OCI-LY3 (cell line): ENCODE measurements around the gene PTPRN2.

Experiments used
- H2AFZ ChIP-seq: fragments of 200-600, 300-600 bp; shearing (Covaris generic); 2 replicates; pipeline ENCODE4 v1.6.0; 2014; ENCODE audit warnings: antibody characterized with exemption, low read depth, low read length
- H3K27ac ChIP-seq: fragments of 200-600, 300-600 bp; sonication (generic); 2 replicates; pipeline ENCODE4 v1.5.1; 2014; ENCODE audit warnings: mild to moderate bottlenecking, low read length, moderate library complexity, mixed read lengths
- H3K27me3 ChIP-seq: fragments of 200-600, 300-600 bp; sonication (generic); 2 replicates; pipeline ENCODE4 v1.6.1; 2014; ENCODE audit warnings: low read depth, low read length, mixed read lengths
- H3K36me3 ChIP-seq: fragments of 200-600, 300-600 bp; sonication (generic); replicated peaks from 2 replicates; pipeline ENCODE3; 2014; ENCODE audit warnings: low read depth, low read length, mixed read lengths
- H3K4me1 ChIP-seq: fragments of 300-600, 200-600 bp; sonication (generic); 2 replicates; pipeline ENCODE4 v1.6.1; 2014; ENCODE audit warnings: low read length, mixed read lengths
- H3K4me2 ChIP-seq: fragments of 200-600, 300-600 bp; sonication (generic); 2 replicates; pipeline ENCODE4 v1.6.1; 2014; ENCODE audit warnings: low read length, mixed read lengths
- H3K4me3 ChIP-seq: fragments of 300-600, 200-600 bp; sonication (generic); 2 replicates; pipeline ENCODE4 v1.5.1; 2014; ENCODE audit warnings: antibody characterized with exemption, mild to moderate bottlenecking, low read length, moderate library complexity
- H3K79me2 ChIP-seq: fragments of 300-600, 200-600 bp; shearing (Covaris generic); 2 replicates; pipeline ENCODE4 v1.6.1; 2014; ENCODE audit warnings: mild to moderate bottlenecking, low read length, mixed read lengths
- H3K9ac ChIP-seq: fragments of 300-600, 200-600 bp; shearing (Covaris generic); 2 replicates; pipeline ENCODE4 v1.6.0; 2014; ENCODE audit warnings: mild to moderate bottlenecking, low read length, moderate library complexity
- H3K9me3 ChIP-seq: fragments of 200-600, 300-600 bp; shearing (Covaris generic); 2 replicates; pipeline ENCODE4 v1.6.1; 2014; ENCODE audit warnings: low read length, mixed read lengths; ENCODE audit not compliant: insufficient read depth
- H4K20me1 ChIP-seq: fragments of 200-600, 300-600 bp; sonication (generic); 2 replicates; pipeline ENCODE4 v1.6.1; 2016; ENCODE audit warnings: low read length, mixed read lengths; ENCODE audit not compliant: insufficient read depth
- CTCF ChIP-seq: fragments of 200-600, 300-600 bp; sonication (generic); IDR thresholded peaks from 2 replicates; pipeline ENCODE4 v1.5.1; 2014; ENCODE audit warnings: antibody characterized with exemption, low read length, low read depth
- EZH2phosphoT487 ChIP-seq: fragments of 200-600 bp; shearing (Covaris generic); IDR thresholded peaks from 2 replicates; pipeline ENCODE4 v1.6.1; 2018; ENCODE audit warnings: antibody characterized with exemption, mixed run types, low read depth

The PTPRN2 gene

GRCh38 chr7:158401826-158402225 lies 185.8 kb downstream of the PTPRN2 start:
- Histone ChIP-seq H3K36me3 (no peaks in the 10 kb centered on the region), H3K79me2 (no peaks in the 10 kb centered on the region), H3K27ac (peak overlapping the region; percentile 61), H3K4me2 (peak overlapping the region; percentile 64), H3K4me1 (peaks cover 37% of the 10 kb centered on the region), H3K27me3 (no peaks in the 10 kb centered on the region), H3K9me3 (no peaks in the 10 kb centered on the region; the same call in 1 of the 2 replicates), H3K4me3 (peak overlapping the region; percentile 29; the same call in 1 of the 2 replicates), H4K20me1 (no peaks in the 10 kb centered on the region), H2AFZ (no peak overlapping the region), H3K9ac (no peak overlapping the region)
- TF ChIP-seq CTCF = no peak
- TF ChIP-seq EZH2phosphoT487 = no peak

DNA sequence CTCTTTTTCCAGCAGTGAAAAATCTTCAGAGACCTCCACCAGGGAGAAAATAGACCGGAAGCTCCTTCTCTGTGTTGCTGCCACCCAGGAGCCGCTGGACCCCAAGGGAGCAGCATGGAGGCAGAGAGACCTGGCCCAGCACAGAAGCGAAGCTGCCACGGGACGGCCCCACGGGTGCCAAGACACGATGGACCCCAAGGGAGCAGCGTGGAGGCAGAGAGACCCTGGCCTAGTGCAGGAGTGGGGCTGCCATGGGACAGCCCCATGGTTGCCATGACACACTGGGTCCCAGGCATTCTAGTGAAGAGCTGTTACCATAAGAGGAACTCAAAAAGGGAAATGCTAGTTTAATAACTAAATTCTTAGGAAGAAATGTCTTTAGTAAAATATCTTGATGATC lies 186.3 kb downstream of the PTPRN2 start:
- Histone ChIP-seq H4K20me1 (no peaks in the 10 kb centered on the region), H3K4me2 (peak overlapping the region; percentile 64), H3K4me1 (peaks cover 37% of the 10 kb centered on the region), H3K79me2 (no peaks in the 10 kb centered on the region), H3K27ac (peak overlapping the region; percentile 61), H3K9ac (no peak overlapping the region; the same call in 1 of the 2 replicates), H2AFZ (no peak overlapping the region), H3K9me3 (no peaks in the 10 kb centered on the region; the same call in 1 of the 2 replicates), H3K36me3 (no peaks in the 10 kb centered on the region), H3K27me3 (no peaks in the 10 kb centered on the region), H3K4me3 (peak overlapping the region; percentile 29; the same call in 1 of the 2 replicates)
- TF ChIP-seq EZH2phosphoT487 = no peak
- no peak for TF ChIP-seq CTCF

DNA sequence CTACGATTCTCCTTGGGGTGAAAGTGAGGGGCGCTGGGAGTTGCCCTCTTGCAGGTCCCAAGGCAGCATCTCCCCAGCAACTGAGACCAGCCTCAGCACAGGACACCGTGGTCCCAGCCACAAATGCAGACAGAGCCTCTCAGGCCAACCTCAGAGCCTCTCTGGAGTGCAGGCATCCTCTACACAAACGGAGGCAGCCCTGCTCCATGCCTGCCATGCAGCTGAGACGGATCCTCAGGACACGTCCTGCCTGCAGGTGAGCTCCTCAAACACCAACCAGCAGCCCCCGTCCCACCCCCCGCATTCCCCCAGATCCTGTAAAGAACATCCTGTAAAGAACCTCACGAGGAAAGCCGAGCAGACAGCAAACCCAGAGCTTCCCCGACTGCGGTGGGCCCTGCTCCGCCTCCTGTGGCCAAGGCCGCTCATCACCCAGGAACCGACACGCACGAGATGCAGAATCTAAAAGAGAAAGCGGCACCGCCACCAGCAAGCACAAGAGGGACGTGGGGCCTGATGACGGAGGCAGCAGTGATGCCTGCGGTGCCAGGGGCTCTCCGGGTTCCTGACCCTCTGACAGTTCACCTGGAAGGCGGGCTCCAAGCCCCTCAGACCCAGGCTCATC lies 186.9 kb downstream of the PTPRN2 start:
- peak overlapping the region; percentile 64 for H3K4me2 ChIP-seq
- no peaks in the 10 kb centered on the region for H3K36me3 ChIP-seq

DNA sequence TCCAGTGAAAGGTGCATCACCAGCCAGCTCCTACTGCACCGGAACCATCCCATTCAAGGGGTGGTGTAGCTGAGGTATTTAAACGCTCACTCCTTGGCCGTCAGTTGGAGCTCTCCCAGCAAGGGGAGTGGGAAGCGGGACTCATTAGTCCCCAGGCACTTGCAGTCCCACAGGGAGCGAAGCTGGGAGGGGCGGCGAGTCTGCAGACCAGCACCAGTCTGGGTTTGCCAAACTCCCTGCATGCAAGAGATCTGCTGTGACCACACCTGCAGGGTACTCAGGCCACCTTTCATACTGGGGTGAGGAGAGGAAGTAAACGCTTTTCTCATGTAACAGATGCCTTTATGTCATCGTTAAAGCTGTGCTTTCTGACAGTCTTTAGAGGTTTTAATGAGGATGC lies 187.9 kb downstream of the PTPRN2 start:
- no peak overlapping the region for H3K4me3 ChIP-seq
- no peak overlapping the region for H3K4me2 ChIP-seq
- H2AFZ ChIP-seq = no peak overlapping the region
- H3K9me3 ChIP-seq = no peaks in the 10 kb centered on the region; the same call in 1 of the 2 replicates
- H3K9ac ChIP-seq = no peak overlapping the region
- H3K79me2 ChIP-seq = no peaks in the 10 kb centered on the region
- peaks cover 37% of the 10 kb centered on the region for H3K4me1 ChIP-seq
- no peaks in the 10 kb centered on the region for H4K20me1 ChIP-seq
- H3K27me3 ChIP-seq = no peaks in the 10 kb centered on the region
- TF ChIP-seq CTCF (no peak), EZH2phosphoT487 (no peak)
- no peak overlapping the region for H3K27ac ChIP-seq
- H3K36me3 ChIP-seq = no peaks in the 10 kb centered on the region

More for the DNA sequence above, 186.9 kb downstream of the PTPRN2 start:
- peaks cover 37% of the 10 kb centered on the region for H3K4me1 ChIP-seq
- H3K27ac ChIP-seq = peak overlapping the region; percentile 61
- no peaks in the 10 kb centered on the region for H4K20me1 ChIP-seq
- no peak overlapping the region for H2AFZ ChIP-seq
- H3K9ac ChIP-seq = no peak overlapping the region; the same call in 1 of the 2 replicates
- H3K79me2 ChIP-seq = no peaks in the 10 kb centered on the region
- H3K27me3 ChIP-seq = no peaks in the 10 kb centered on the region
- no peak overlapping the region for H3K4me3 ChIP-seq
- no peaks in the 10 kb centered on the region; the same call in 1 of the 2 replicates for H3K9me3 ChIP-seq
- TF ChIP-seq CTCF (no peak), EZH2phosphoT487 (no peak)
